Heart right ventricle (tissue), 16 donors: ENCODE measurements around the gene MEF2D. TPM values are rescaled to one million over a fixed set of nuclear protein-coding genes. Genes with fewer than 3 reads are reported as not detected.

Experiments
- ATAC-seq, 8 donors: fragments of 200-7000 bp; cut with Tn5 transposase; one replicate each; pipeline ENCODE4 v1.9.1; 2020; ENCODE audit warnings: mild to moderate bottlenecking in 8 of 8, moderate library complexity in 8 of 8, moderate number of reproducible peaks in 1 of 8
- DNase-seq, 2 donors: peaks; one replicate each; pipeline ENCODE4 v3.0.0-alpha.2; 2020
- H3K27ac ChIP-seq, 10 donors: fragments of 200-600 bp; sonication (generic) in 2 of 10; one replicate each; pipeline versions ENCODE4 v1.5.0 to v1.8.0; 2020 to 2022; ENCODE audit warnings: mild to moderate bottlenecking in 3 of 10
- H3K27me3 ChIP-seq, 7 donors: fragments of 200-600 bp; one replicate each; pipeline ENCODE4 v1.8.0; 2021 to 2022; ENCODE audit warnings: mild to moderate bottlenecking in 2 of 7
- H3K36me3 ChIP-seq, 9 donors: fragments of 200-600 bp; sonication (generic) in 1 of 9; one replicate each; pipeline versions ENCODE4 v1.5.0 to v1.8.0; 2020 to 2022; ENCODE audit warnings: mild to moderate bottlenecking in 2 of 9
- H3K4me1 ChIP-seq, 9 donors: fragments of 200-600 bp; sonication (generic) in 1 of 9; one replicate each; pipeline versions ENCODE4 v1.5.0 to v1.8.0; 2020 to 2022; ENCODE audit warnings: mild to moderate bottlenecking in 4 of 9
- H3K4me3 ChIP-seq, 10 donors: fragments of 200-600 bp; sonication (generic) in 2 of 10; one replicate each; pipeline versions ENCODE4 v1.5.0 to v1.8.0; 2020 to 2022; ENCODE audit warnings: mild to moderate bottlenecking in 7 of 10, moderate library complexity in 2 of 10
- H3K9me3 ChIP-seq, 11 donors: fragments of 200-600 bp in 10 of 11; sonication (generic) in 2 of 11; one replicate each; pipeline versions ENCODE4 v1.5.0 to v1.8.0; 2013 to 2022; ENCODE audit warnings: mild to moderate bottlenecking in 2 of 11, control low read depth in 1 of 11, moderate library complexity in 1 of 11
- WGBS, 2 donors: extraction: QIAGEN DNeasy Blood & Tissue Kit; methylation state at CpG; one replicate each; pipeline ENCODE4 v1.1.7; 2013; ENCODE audit warnings: inconsistent platforms in 1 of 2; 5-methylcytosine and 5-hydroxymethylcytosine counted together
- intact Hi-C, 10 donors: fragments of 100-400 bp; cut with DNase I; formaldehyde crosslinking; loops; one replicate each; pipeline versions ENCODE4 v1.11.1 to v1.14.2; 2022
- polyA plus RNA-seq, 2 donors: library from polyadenylated mRNA; stranded (reverse); fragments of 200-250 nt; gene quantifications; one replicate each; pipeline ENCODE4 v1.2.3, GENCODE V29; 2013
- total RNA-seq, 10 donors: library from RNA; stranded (reverse); fragmentation: NEBNext Ultra II Directional in 3 of 10; extraction: Animal tissue kit (Norgen Biotek cat#: 25700) in 3 of 10; gene quantifications; one replicate each; pipeline versions ENCODE4 v1.2.1 to v1.2.4, GENCODE V29; 2021 to 2023
- TF ChIP-seq, protein P1 (sequence below), 9 donors: fragments of 200-600 bp; sonication (generic) in 2 of 9; IDR thresholded peaks; one replicate each; pipeline versions ENCODE4 v1.5.0 to v1.8.0; 2021 to 2022; ENCODE audit warnings: antibody characterized with exemption in 9 of 9, mild to moderate bottlenecking in 5 of 9, moderate library complexity in 1 of 9
- donor health status: Arrhythmogenic right ventricular cardiomyopathy.
- donor health status: ischemic (EF 13 %, LVEDD 7.1; RV severe dilation, severe dysfunction).
- donor health status: healthy with polysubstance abuse.
- donor health status: DM: no; HTN: yes; CAD: no.
- donor health status: DM: no; HTN: no; CAD: no.
- donor health status: ischemic (EF 25% LVEDD 6.9; RV normal size, moderate dysfunction).
- donor health status: ischemic (EF 25% LVEDD 5.7; RV mildly dilated, moderate dysfunction).
- donor health status: healthy.
- donor health status: DM: yes; HTN: yes; CAD: no.
- donor health status: Ischemic cardiomyopathy.
- donor health status: ischemic (EF 35%, LVEDD 5.7; RV mildly dilated, moderate dysfunction).
- donor health status: nonischemic (EF 11% LVEDD 7.7; RV severe dilation, severe dysfunction).
- donor health status: DM: yes; HTN: yes; CAD: no.
- donor health status: PGD.
- donor health status: ischemic (EF 29% LVEDD 5.4; RV normal size, mild dysfunction).
- donor health status: nonischemic (EF 23%, LVEDD 6.1; RV moderate dilation, normal function).

Gene MEF2D
- total and polyA plus RNA-seq, 12 donors = 31.6 to 127 (median 94.9) TPM

DNA sequence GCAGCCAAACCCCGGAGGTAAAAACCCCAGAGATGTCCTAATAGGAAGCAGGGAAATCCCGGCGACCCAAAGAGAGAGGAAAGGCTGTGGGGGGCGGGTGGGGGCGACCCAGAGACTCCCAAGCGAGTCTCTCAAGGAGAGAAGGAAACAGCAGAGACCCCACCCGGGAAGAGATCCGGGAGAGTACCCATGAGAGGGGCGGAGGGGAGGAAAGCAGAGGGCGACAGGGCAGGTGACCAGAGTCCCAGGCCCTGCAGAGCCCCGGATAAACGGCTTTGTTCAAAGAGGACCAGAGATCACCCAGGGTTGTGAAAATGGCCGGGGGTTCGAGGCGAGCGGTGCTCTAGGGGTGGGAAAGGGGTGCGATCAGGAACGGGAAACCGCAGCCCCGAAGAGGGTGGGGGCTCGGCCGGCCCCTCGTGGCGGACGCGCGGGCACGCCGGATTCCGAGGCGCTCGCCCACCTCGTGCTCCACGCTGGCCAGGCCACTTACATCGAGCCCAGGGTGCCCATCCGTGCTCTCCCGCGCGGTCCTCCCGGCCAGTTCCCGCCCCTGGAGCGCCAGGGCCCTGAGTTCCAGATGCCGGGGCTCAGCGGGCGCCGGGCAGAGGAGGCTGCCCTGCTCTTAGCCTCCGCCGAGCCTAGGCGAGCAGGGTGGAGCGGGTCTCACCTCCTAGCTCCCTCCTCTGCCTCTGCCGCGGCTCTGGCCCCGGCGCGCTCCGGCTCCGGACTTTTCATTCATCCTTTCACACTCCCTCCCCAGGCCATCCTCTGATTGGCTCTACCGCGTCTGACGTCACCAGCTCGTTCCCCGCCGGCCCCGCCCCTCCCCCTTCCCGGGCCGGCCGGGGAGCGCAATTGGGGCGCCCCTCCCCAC, 79.3 kb downstream of the MEF2D start:
- no peak overlapping the region for H3K27ac ChIP-seq
- H3K9me3 ChIP-seq = no peaks in the 10 kb centered on the region
- no peaks in the 10 kb centered on the region for H3K36me3 ChIP-seq
- H3K4me1 ChIP-seq = peaks cover 9 to 29% (median 21%) of the 10 kb centered on the region in 9 donors
- peak; percentile 90 to 96 (median 92) for ATAC-seq
- TF ChIP-seq, protein P1, sequence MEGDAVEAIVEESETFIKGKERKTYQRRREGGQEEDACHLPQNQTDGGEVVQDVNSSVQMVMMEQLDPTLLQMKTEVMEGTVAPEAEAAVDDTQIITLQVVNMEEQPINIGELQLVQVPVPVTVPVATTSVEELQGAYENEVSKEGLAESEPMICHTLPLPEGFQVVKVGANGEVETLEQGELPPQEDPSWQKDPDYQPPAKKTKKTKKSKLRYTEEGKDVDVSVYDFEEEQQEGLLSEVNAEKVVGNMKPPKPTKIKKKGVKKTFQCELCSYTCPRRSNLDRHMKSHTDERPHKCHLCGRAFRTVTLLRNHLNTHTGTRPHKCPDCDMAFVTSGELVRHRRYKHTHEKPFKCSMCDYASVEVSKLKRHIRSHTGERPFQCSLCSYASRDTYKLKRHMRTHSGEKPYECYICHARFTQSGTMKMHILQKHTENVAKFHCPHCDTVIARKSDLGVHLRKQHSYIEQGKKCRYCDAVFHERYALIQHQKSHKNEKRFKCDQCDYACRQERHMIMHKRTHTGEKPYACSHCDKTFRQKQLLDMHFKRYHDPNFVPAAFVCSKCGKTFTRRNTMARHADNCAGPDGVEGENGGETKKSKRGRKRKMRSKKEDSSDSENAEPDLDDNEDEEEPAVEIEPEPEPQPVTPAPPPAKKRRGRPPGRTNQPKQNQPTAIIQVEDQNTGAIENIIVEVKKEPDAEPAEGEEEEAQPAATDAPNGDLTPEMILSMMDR (IDR thresholded peaks at IDR 0.05) = no peak
- peak overlapping the region; percentile 9 to 54 (median 42) for H3K4me3 ChIP-seq
- intact Hi-C loops = no loop called here
- 1% methylated on average over 50 to 69 of the region's 69 CpGs for WGBS, 2 donors
- peak; percentile 64 to 69 for DNase-seq
- H3K27me3 ChIP-seq = peaks cover 26 to 100% (median 93%) of the 10 kb centered on the region in 7 donors

DNA sequence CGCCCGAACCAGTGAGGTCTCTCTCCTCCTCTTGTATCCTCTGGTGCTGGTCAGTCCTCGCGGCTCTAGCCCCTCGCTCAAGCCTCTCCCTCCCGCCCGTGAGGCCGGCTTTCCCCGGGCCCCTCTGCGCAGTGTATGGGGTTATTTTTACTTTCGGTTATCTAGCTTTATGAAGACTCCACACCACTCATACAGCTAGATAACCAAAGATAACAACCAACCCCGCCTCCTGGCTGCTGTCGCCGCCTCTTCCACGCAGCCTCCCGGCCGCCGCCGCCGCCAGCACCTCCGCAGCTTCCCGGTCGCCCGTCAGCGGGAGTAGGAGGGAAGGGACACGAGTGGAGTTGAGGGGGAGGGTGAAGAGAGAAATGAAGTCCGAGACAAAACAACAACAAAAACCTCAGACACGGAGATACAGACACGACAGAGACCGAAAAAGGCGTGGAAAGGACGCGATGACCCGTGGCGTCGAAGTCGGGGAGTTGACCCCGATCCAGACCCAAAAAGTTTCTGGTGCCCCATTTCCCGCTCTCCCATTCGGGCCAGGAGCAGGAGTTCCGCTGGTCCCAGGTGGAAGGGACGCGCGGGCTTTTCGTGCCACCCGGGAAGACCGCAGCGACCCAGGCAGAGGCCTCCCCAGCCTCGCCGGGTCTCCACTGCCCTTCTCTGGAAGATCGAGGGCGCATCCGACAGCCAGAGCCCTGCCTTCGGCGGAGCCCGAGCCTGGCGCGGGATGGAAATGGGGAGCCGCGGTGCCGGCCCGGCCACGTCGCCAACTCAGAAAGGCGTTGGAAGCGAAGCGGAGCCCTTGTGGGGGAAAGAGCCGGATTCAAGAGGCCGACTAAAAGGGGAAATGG, 80.1 kb downstream of the MEF2D start:
- H3K27me3 ChIP-seq = peaks cover 26 to 100% (median 95%) of the 10 kb centered on the region in 7 donors
- DNase-seq (no peak), ATAC-seq (no peak)
- H3K4me3 ChIP-seq = peak overlapping the region in 8 of 10 donors; percentile 38 to 54 (median 44)
- no peaks in the 10 kb centered on the region for H3K9me3 ChIP-seq
- TF ChIP-seq, protein P1 (IDR thresholded peaks at IDR 0.05) = no peak
- intact Hi-C loops = no loop called here
- H3K4me1 ChIP-seq = peaks cover 9 to 29% (median 21%) of the 10 kb centered on the region in 9 donors
- no peaks in the 10 kb centered on the region for H3K36me3 ChIP-seq
- WGBS, 2 donors = 5 to 8% methylated on average over 69 of the region's 69 CpGs
- no peak overlapping the region for H3K27ac ChIP-seq

DNA sequence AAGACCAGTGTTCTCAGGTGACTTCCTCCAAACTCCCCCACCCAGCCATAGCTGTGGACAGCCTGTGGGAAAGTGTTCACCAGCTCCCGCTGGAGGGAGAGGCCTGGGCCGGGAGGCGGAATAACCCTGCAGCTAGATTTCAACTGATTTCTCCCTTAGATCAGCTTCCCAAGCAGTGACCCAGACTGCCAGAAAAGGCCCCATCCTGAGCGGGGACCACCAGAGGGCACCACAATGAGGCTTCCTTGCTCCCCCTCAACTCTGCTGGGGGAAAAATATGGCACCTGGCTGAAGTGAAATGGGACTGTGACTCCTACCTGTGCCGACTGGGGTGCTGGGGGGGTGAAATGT, 80.7 kb downstream of the MEF2D start:
- intact Hi-C loops = loop anchor here in 1 of 10 donors (5.0 kb wide), 1 partner anchor 567 kb away; no protein-coding TSS in a partner anchor
- Histone ChIP-seq H3K4me1 (peaks cover 9 to 29% (median 21%) of the 10 kb centered on the region in 9 donors), H3K4me3 (peak overlapping the region in 3 of 10 donors; percentile 45 to 54 (median 49)), H3K27me3 (peaks cover 26 to 100% (median 97%) of the 10 kb centered on the region in 7 donors), H3K9me3 (no peaks in the 10 kb centered on the region), H3K27ac (no peak overlapping the region), H3K36me3 (no peaks in the 10 kb centered on the region)
- no peak for DNase-seq
- no peak for ATAC-seq
- TF ChIP-seq, protein P1 (IDR thresholded peaks at IDR 0.05) = peak in 3 of 9 donors; percentile 5 to 14 (median 10)
- WGBS, 2 donors = 39% methylated on average over 5 of the region's 5 CpGs
